Inferior parietal cortex (tissue), 1 donor: ENCODE data around the gene IL1RAPL1.

Source experiments
- DNase-seq: peaks from one replicate; pipeline ENCODE4 v3.0.0-alpha.2; 2016; ENCODE audit errors: extremely low spot score

The IL1RAPL1 gene

DNA sequence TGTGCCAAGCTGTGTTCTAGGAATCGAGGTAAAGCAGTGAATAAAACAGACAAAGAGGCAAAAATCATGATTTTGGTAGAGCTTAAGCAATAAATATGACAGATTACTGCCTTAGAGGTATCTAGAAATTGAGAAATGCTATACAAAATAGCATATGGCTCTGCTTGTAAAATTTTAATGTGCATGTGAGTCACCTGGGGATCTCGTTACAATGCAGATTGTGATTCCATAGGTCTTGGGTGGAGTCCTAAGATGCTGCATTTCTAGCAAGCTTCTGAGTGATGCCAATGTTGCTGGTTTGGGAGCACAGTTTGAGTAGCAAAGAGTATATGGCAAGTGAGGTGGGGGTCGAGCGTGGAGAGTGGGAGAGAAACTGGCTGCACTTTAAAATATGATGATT lies 930.9 kb downstream of the IL1RAPL1 start:
- DNase-seq = no peak

DNA sequence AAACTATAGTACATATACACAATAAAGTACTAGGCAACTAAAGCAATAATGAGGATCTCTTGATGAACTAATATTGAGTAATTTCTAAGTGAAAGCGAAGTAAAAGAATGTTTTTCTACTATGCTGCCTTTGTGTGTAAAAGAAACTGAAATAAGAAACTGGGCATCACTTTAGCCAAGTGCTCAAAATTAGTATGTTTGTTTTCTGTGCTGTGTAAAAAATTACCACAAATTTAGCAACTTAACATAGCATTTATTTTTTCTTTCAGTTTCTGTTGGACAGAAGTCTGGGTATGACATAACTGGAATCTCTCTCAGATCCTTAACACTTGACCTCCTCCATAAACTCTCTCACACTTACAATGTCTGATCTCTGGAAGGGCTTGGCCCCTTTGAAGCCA lies 941.0 kb downstream of the IL1RAPL1 start:
- DNase-seq = no peak

DNA sequence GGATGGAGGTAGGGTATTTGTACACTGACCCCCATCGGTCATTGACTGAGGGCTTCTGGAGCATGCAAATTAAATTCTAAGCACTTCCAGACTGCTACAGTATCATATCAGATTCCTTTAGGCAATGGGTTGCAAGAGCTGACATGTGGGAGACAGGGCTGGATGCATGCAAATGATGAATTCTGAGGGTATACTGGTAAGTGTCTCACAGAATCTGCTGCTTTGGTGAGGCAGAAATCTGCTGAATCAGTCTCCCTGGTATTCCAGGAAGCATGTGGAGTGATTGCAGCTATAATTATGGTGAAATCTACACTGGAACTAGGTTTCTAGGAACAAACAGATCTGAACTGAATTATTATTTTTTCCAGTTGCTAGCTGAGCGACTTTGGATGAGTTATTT lies 943.3 kb downstream of the IL1RAPL1 start:
- DNase-seq = no peak

DNA sequence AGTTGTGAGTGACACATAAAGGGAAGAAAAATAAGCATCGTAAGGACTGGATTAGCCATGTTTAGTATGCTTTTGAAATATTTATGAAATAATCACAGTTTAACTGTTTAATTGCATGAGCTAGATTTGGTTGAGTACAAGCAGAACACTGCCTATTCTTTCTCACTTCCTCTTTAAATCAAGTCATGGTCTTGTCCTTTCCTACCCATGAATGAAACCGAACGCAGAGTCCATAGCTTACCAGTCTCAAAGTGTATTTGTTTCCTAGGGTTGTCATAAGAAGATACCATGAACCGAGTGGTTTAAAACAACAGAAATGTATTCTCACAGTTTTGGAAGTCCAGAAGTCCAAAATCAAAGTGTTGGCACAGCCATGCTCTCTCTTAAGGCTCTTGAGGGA lies 944.1 kb downstream of the IL1RAPL1 start:
- DNase-seq = no peak

DNA sequence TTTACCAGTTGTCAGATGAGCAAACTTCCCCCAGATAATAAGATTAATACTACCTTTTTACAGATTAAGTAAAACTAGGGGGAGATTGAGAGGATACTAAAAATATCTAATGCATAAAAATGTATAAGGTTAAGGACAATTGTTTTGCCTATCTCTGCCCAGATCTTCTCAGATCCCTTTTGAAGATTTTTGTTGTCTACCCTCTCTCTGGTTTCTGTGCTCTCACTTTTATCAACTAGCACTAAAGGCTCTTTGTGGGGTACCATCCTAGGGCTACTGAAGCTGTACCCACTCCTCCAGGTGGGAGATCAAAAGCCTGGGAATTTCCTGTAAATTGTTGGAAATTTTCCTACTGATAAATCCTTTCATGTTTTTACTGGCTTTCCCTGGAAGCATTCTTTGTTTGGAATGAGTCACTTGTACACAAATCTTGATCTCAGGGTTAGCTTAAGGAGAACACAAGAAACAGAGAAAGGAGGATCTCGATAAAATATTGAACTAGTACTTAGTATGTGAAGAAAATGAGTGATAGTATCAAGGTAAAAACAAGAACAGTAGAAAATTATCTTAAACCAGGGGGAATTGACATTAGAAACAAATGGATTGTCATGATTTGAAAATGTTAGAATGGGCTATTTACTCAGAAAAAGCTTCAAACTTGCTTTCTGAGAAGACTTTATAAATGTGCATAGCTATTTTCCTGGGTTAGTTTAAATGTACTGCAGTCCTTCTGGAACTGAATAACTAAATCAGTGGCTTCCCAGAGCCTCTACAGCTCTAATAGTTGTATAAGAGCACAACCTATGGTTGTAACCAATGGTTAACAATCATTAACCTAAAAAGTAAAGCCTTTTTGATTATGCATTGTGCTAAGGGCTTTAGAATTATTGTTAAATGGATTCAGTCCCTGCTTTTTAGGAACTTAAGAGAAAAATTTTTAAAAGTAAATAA lies 948.2 kb downstream of the IL1RAPL1 start:
- DNase-seq = no peak

DNA sequence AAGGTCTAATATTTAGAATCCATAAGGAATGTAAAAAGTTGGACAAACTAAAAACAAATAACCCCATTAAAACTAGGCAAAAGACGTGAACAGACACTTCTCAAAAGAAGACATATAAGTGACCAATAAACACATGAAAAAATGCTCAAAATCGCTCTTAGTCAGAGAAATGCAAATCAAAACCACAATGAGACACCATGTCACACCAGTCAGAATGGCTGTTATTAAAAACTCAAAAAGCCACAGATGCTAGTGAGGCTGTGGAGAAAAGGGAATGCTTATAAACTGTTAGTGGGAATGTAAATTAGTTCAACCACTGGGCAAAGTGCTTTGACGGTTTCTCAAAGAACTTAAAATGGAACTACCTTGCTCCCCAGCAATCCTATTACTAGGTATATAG lies 953.8 kb downstream of the IL1RAPL1 start:
- DNase-seq = no peak

DNA sequence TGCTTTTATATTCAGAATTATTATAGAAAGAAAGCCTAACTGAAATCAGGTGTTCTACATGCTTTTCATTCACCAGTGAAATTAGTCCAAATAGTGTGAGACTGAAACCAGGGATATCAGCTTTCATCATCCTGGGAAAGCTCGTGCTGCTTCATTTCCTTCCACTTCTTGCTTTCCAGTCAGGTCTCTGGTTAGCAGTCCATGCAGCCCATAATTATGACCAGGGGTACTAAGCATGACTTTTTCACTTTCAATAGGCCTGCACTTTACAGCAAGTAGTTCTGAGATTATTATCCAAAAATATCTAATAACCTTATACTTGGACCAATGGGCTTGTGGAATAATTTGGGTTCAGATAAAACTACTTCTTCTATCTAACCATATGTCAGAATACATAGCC lies 954.9 kb downstream of the IL1RAPL1 start:
- no peak for DNase-seq

DNA sequence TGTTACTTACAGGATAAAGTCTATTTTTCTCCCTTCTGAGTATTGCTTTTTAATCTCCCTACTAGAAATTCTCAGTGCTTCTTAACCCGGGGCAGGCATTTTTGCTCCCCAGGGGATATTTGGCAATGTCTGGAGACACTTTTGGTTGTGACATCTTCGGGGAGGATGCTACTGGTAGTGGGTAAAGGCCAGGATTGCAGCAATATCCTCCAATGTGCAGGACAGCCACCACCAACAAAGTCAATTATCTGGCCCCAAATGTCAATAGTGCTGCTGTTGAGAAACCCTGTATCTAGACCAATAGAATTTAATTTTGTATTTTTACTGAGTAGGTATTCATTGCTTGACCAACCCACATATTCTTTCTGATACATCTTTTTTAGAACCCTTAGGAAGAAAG lies 958.6 kb downstream of the IL1RAPL1 start:
- no peak for DNase-seq

DNA sequence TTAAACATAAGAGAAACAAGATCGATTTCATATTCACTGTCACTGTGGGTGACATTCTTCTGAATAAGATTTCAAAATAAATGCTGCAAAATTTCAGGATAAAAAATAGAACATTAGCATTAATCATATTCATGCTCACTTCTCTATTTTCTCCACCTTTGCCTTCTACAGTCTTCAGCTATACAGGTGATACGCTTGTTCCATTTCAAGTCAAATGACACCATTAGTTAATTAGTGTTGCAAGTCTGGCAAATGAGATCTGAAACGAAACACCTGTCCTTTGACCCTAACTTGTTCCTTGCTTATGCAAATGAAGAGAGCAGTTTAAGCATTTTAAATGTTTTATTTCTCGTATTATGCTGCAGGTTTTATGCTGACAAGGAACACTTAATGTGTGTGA lies 960.6 kb downstream of the IL1RAPL1 start:
- no peak for DNase-seq

DNA sequence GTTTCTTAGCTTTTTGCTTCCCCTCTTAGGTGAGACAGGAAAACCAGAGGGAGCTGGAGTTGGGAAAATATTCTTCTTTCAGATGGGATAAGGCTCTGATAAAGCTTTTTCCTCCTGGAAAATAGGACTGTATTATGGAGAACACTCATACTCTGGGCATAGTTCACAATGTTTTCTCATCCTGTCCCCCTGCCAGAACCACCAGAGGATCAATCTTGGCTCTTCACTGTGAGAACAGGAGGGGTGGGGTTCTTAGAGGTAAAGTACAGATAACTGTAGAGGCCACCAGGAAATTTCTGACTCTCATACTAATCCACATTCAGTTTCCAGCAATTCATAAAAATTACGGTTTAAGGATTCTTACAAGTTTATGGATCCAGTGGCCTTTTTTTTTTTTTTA lies 966.3 kb downstream of the IL1RAPL1 start:
- DNase-seq = no peak

DNA sequence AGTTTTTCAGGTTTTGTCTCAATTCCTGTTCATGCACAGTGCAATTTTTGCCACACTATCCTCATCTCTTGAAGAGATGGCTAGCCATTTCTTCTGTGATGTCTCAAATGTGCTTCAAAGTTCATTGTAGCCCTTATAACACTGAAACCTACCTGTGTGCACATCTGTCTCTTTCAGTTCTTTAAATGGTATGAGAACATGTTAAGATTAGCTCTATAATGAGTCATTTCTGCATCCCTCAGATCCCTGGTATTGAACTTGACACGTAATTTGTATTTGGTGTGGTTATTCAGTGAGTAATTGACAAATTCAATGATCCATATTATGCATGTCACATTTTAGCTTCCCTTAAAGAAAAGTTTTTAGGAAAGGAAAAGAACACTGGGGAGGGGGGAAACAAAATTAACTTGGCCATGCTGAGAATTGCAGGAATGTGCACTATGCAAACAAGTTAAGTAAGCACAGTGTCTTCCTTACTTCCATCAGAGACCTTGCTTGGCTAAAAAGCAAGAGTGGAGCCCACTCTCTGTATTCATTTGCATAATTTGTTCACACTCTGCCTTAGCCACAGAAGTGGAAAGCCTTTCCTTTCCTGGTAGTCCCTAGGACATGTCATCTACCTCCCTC lies 968.3 kb downstream of the IL1RAPL1 start:
- no peak for DNase-seq

DNA sequence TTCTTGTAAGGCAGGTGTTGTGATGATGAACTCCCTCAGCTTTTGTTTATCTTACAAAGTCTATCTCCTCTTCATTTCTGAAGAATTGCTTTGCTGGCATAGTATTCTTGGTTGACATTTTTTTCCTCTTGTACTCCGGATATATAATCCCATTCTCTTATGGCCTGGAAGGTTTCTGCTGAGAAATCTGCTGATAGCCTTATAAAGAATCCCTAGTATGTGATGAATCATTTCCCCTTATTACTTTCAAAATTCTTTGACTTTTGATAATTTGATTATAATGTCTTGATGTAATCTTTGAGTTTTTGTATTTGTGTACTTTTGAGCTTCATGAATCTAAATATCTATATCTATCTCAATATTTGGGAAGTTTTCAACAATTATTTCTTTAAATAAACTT lies 972.8 kb downstream of the IL1RAPL1 start:
- DNase-seq = no peak

DNA sequence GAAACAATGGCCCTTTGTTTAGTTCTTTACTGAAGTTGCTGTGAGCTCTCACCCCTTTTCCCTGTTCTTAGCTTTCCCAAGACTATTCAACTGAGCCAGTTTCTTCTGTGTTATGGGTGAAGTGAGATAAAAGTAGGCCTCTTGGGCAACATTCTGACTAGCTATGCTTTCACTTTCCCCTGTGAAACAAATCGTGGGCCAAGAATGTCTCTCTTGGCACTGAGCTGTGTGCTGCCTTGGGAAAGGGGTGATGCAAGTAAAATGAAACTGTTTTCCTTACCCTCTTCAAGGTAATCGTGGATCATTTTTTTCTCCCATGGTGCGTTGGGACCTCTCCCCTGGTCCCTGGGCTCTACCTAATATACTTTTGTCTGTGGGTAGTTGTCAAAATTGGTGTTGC lies 974.2 kb downstream of the IL1RAPL1 start:
- no peak for DNase-seq

DNA sequence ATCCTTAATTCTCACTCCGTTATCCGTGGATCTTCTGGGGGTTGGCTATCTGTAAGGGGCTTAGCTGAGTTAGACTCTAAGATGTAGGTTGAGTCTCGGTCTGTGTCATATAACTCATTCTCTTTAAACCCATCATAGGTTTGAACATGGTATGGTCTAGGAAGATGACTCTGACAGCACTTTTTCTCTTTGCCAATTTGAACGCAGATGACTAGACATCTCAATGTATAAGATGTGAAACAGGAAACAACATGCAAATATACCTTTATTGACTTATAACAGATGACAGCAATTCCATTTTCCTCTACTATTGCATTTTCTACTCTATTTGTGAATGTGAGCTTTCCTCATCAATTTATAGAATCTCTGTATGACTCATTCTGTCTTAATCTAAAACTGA lies 993.3 kb downstream of the IL1RAPL1 start:
- no peak for DNase-seq

DNA sequence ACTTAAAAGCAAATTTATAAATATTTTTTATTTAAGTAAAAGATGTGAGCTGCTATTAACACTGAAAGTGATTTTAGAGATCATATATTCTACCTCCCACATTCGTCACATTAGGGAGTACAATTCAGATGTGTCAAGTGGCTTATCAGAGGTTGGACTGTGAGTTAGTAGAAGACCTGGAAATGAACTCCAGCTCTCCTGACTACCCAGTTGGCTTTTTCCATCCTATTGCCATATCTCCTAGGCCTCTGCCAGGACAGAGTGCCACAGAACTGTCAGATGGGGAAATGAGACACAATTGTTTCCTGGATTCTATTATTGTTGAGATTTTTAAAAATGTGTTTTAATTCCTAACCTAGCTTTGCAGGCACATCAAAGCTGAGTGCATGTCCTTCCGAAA lies 994.0 kb downstream of the IL1RAPL1 start:
- no peak for DNase-seq

DNA sequence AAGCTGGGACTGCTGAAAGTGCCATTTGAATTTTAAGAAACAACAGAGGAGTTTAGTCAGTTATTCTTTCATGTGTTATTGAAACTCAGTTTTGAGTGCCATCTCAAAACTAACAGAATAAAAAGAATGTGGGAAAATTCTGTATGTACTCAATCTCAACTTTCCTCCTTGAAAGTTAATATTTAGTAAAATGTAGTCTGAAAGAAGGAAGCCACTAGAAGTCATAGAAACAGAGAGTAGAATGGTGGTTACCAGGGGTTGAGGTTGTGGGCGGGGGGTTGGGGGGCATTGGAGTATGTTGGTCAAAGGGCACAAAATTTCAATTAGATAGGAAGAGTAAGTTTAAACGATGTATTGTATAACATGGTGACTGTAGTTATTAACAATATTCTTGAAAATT lies 999.9 kb downstream of the IL1RAPL1 start:
- DNase-seq = no peak

DNA sequence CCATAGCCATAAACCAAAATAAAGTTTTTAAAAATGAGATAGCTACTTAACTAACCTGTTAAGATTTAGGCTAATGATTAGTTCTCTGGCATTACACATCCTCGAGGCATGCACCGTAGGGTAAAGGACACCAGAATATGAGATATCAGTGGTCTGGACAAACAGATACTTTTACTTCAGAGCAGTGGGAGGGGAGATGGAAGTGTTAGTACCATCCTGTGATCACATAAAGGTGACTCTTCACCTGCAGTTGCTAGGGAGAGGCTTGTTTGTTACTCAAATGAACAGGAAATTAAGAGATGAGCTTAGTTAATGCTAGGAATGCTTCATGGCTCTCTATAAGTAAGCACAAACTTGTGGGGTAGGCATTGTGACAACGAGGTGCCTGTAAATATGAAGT lies 1003.7 kb downstream of the IL1RAPL1 start:
- DNase-seq = no peak

DNA sequence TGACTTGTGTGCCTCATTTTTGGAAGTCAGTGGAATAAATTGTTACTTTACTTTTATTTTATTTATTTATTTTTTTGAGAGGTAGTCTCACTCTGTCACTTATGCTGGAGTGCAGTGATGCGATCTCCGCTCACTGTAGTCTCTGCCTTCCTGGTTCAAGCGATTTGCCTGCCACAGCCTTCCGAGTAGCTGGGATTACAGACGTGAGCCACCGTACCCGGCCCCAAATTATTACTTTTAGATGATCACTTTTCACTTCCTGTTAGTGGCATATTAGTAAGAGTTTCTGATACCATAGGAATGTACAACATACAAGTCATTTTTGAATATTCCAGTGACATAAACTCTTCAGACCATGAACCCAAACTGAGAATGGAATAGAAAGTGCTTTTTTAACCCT lies 1017.1 kb downstream of the IL1RAPL1 start:
- DNase-seq = no peak

DNA sequence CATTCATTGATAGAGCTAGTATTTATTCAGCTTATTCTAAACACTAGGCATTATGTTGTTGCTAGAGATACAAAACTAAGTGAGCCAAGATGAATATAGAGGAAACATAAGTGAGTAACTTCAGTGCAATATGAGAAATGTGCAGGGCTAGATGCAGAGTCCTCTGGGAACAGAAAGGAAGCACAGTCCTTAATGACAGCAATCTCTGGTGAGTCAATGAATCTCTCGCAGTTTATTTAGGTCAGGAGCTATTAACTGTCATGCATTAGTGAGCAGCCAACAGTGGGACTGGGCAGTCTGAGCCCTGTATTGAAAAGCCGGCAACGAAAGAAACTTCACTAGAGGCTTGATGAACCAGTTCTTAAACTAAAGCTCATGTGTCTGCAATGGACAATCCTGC lies 1030.0 kb downstream of the IL1RAPL1 start:
- DNase-seq = no peak

DNA sequence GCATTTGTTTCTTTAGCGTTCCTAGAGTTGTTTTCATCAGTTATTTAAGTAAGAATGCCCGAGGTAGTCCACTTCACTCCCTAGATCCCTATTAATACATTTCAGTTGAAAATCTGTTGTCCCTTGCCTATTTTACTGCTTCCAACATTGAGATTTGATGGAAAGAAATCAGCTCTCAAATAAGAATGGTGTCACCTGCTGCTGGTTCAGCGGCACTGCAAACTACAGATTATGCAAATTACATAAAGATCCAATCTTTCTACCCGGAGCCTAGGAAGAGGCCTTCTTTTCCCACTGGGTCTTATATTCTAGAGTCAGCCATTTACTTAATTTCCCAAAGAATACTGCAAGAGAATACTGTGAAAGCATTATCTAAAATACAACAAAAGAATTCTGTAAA lies 1030.5 kb downstream of the IL1RAPL1 start:
- DNase-seq = peak; percentile 13

DNA sequence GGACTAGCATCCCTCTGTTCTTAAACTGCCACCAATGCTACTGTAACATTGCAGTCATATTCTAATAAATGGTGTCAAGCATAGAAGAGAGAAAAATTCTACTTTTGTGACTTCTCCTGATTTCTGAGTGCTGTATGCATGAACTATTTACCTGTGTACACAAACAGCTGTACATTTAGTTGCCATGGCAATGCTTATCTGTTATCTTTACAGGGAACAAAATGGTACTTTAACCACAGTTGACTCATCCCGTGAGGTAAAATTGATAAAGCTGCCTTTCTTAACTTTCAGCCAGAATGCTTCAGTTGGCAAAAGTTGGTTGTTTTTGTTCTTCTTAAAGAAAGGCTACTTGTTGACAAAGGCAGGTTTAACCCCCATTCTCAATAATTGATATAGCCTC lies 1040.6 kb downstream of the IL1RAPL1 start:
- no peak for DNase-seq

DNA sequence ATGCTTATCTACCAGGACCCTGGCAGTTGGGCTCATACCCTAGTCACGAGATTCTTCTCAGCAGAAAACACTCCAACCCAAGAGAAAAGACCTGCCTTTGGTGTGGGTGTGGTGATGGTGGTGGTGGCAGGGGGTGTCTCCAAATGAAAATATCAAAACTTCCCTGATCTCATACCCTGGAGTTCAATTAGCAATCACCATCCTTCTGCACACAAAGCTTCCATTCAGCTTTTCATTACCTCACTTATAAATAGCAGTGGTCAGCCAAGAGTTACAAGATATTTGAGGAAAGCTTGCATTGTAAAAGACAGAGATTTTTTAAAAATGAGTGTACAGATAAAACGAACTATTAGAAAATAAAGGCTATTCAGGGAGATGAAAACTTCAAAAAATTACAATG lies 1047.3 kb downstream of the IL1RAPL1 start:
- DNase-seq = no peak

DNA sequence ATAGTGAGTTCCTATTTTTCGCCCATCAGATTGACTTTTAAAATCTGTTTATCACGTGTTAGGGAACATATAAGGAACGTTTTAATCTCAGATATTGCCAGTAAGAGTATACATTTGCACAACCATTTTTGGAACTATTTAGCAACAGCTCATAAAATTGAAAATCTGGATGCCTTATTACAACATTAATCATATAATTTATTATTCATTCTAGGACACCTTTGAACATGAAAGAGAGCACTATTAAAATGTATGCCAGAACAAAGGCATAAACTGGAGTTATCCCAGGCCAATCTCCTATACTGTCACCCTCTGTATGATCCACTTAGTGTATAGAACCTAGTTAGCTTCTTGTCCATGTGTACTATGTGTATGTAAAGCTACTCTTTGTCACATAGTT lies 1049.1 kb downstream of the IL1RAPL1 start:
- no peak for DNase-seq
